ENCODE measurements around the gene IFNGR1. TPM values are rescaled to one million over a fixed set of nuclear protein-coding genes. Genes with fewer than 3 reads are reported as not detected.

IFNGR1 gene
- total RNA-seq, 1 donor from 2014 or later = 34.0 TPM

- Mint-ChIP-seq H3K4me3 (no peak overlapping the region), H3K9me3 (peaks cover 9% of the 10 kb centered on the region), H3K27me3 (ENCODE audit: insufficient read depth, low read depth) (peaks cover 2% of the 10 kb centered on the region), H3K4me1 (peaks cover 2% of the 10 kb centered on the region), H3K27ac (no peak overlapping the region), H3K36me3 (no peaks in the 10 kb centered on the region)
- Histone ChIP-seq H3K4me1 (no peaks in the 10 kb centered on the region), H3K9me3 (ENCODE audit: low read depth) (no peaks in the 10 kb centered on the region), H3K79me2 (ENCODE audit: low read depth) (no peaks in the 10 kb centered on the region), H3K27ac (no peak overlapping the region), H3K36me3 (no peaks in the 10 kb centered on the region), H2AFZ (replicated peaks) (no peak overlapping the region), H3K4me2 (no peak overlapping the region), H3K9ac (no peak overlapping the region), H3F3A (ENCODE audit: low read depth) (no peaks in the 10 kb centered on the region), H3K4me3 (no peak overlapping the region), H3K27me3 (no peaks in the 10 kb centered on the region), H4K20me1 (ENCODE audit: low read depth) (no peaks in the 10 kb centered on the region)
- no peak for DNase-seq (ENCODE audit: low spot score)
- TF ChIP-seq EZH2phosphoT487 (IDR thresholded peaks at IDR 0.05) (no peak), EZH2 (IDR thresholded peaks at IDR 0.05) (no peak), CTCF (IDR thresholded peaks at IDR 0.05) (no peak)
Observed at GRCh38 chr6:137171053-137171374, 48.2 kb downstream of the IFNGR1 start.

GRCh38 chr6:137170266-137171052 is 48.7 kb downstream of the IFNGR1 start:
- H3K4me3 ChIP-seq = no peak overlapping the region
- no peaks in the 10 kb centered on the region for H3K27me3 ChIP-seq
- H3K4me1 ChIP-seq = no peaks in the 10 kb centered on the region
- no peak overlapping the region for H3K9ac ChIP-seq
- H3K79me2 ChIP-seq (ENCODE audit: low read depth) = no peaks in the 10 kb centered on the region
- no peaks in the 10 kb centered on the region for H3F3A ChIP-seq (ENCODE audit: low read depth)
- TF ChIP-seq EZH2 (IDR thresholded peaks at IDR 0.05) (no peak), CTCF (IDR thresholded peaks at IDR 0.05) (no peak), EZH2phosphoT487 (IDR thresholded peaks at IDR 0.05) (no peak)
- H4K20me1 ChIP-seq (ENCODE audit: low read depth) = no peaks in the 10 kb centered on the region
- H3K36me3 ChIP-seq = no peaks in the 10 kb centered on the region
- H3K36me3 Mint-ChIP-seq = no peaks in the 10 kb centered on the region
- H3K27me3 Mint-ChIP-seq (ENCODE audit: insufficient read depth, low read depth) = peaks cover 2% of the 10 kb centered on the region
- no peak overlapping the region for H2AFZ ChIP-seq (replicated peaks)
- no peaks in the 10 kb centered on the region for H3K9me3 ChIP-seq (ENCODE audit: low read depth)
- no peak overlapping the region for H3K4me2 ChIP-seq
- H3K9me3 Mint-ChIP-seq = peaks cover 10% of the 10 kb centered on the region
- DNase-seq (ENCODE audit: low spot score) = no peak
- H3K27ac ChIP-seq = no peak overlapping the region
- no peak overlapping the region for H3K27ac Mint-ChIP-seq
- no peak overlapping the region for H3K4me3 Mint-ChIP-seq
- peaks cover 2% of the 10 kb centered on the region for H3K4me1 Mint-ChIP-seq

GRCh38 chr6:137167702-137168377 is 51.3 kb downstream of the IFNGR1 start:
- no peak overlapping the region for H3K27ac Mint-ChIP-seq
- no peaks in the 10 kb centered on the region for H3K27me3 ChIP-seq
- no peaks in the 10 kb centered on the region for H3F3A ChIP-seq (ENCODE audit: low read depth)
- no peak for DNase-seq (ENCODE audit: low spot score)
- H3K4me1 Mint-ChIP-seq = peaks cover 2% of the 10 kb centered on the region
- H3K4me2 ChIP-seq = no peak overlapping the region
- H2AFZ ChIP-seq (replicated peaks) = no peak overlapping the region
- no peaks in the 10 kb centered on the region for H3K79me2 ChIP-seq (ENCODE audit: low read depth)
- no peak overlapping the region for H3K4me3 Mint-ChIP-seq
- H3K36me3 ChIP-seq = no peaks in the 10 kb centered on the region
- no peaks in the 10 kb centered on the region for H3K9me3 ChIP-seq (ENCODE audit: low read depth)
- peaks cover 35% of the 10 kb centered on the region for H3K9me3 Mint-ChIP-seq
- H3K27me3 Mint-ChIP-seq (ENCODE audit: insufficient read depth, low read depth) = peaks cover 6% of the 10 kb centered on the region
- H3K9ac ChIP-seq = no peak overlapping the region
- H3K4me1 ChIP-seq = no peaks in the 10 kb centered on the region
- no peak for TF ChIP-seq EZH2 (IDR thresholded peaks at IDR 0.05)
- no peak for TF ChIP-seq EZH2phosphoT487 (IDR thresholded peaks at IDR 0.05)
- no peak for TF ChIP-seq CTCF (IDR thresholded peaks at IDR 0.05)
- peaks cover 3% of the 10 kb centered on the region for H3K36me3 Mint-ChIP-seq
- H4K20me1 ChIP-seq (ENCODE audit: low read depth) = no peaks in the 10 kb centered on the region
- H3K27ac ChIP-seq = no peak overlapping the region
- no peak overlapping the region for H3K4me3 ChIP-seq

All from neural progenitor cell (in vitro differentiated cells).